HCT116 (cell line): ENCODE data around the gene DCP2. TPM values are rescaled to one million over a fixed set of nuclear protein-coding genes. Genes with fewer than 3 reads are reported as not detected.

Source experiments
- ATAC-seq: fragments of 200-7000 bp; cut with Tn5 transposase; 2 replicates; pipeline ENCODE4 v1.9.1; 2020; ENCODE audit warnings: mild to moderate bottlenecking, moderate library complexity
- BruUV-seq: library from RNA; stranded (reverse); fragments of 400-500 nt; replicated peaks from 2 replicates; lab custom pipeline; 2021; lab: Mats Ljungman, UMichigan
- CTCF ChIA-PET: fragments of 300-600 bp; sonication (Branson Sonifier 250); formaldehyde crosslinking; loops from one replicate; lab custom pipeline; 2021; ENCODE audit warnings: antibody characterized with exemption; lab: Charles Lee
- POLR2A ChIA-PET: fragments of 300-600, 350-600 bp; sonication (Branson Sonifier 250); formaldehyde crosslinking; loops from one replicate; lab custom pipeline; 2021; ENCODE audit warnings: antibody characterized with exemption; lab: Charles Lee
- RAD21 ChIA-PET, 2 experiments: fragments of 300-600 bp; sonication (Branson Sonifier 250); formaldehyde crosslinking; loops; one replicate each; lab custom pipeline; 2023; ENCODE audit warnings: low total read pairs in 2 of 2; ENCODE audit not compliant: uncharacterized antibody in 2 of 2, unreplicated experiment in 2 of 2, low non-redundant PET in 1 of 2; lab: Charles Lee
- DNase-seq: peaks from one replicate; pipeline ENCODE4 v3.0.0-alpha.2; 2010; ENCODE audit warnings: low read depth, low spot score
- H2AFZ ChIP-seq: fragments of 200-600 bp; shearing (Covaris generic), sonication (generic); 2 replicates; pipeline ENCODE4 v1.6.1; 2017; ENCODE audit warnings: low read depth, mixed run types, mixed read lengths, antibody characterized with exemption, low read length; ENCODE audit not compliant: poor library complexity, severe bottlenecking
- H3K27ac ChIP-seq: 2 replicates; pipeline ENCODE4 v1.5.1; 2012; ENCODE audit warnings: low read depth, low read length
- H3K27me3 ChIP-seq: fragments of 200-600 bp; sonication (generic); 2 replicates; pipeline ENCODE4 v1.6.1; 2016; ENCODE audit warnings: mixed run types, low read length, mixed read lengths; ENCODE audit not compliant: insufficient read depth
- H3K36me3 ChIP-seq, 2 experiments: fragments of 200-500 bp in 1 of 2; fragments of 200-600 bp in 1 of 2; sonication (Bioruptor generic) in 1 of 2; sonication (generic) in 1 of 2; 2 replicates each; pipeline versions ENCODE4 v1.5.1 to v1.6.1; 2014 to 2016; ENCODE audit warnings: low read length in 2 of 2, inconsistent platforms in 1 of 2, mixed read lengths in 1 of 2, mixed run types in 1 of 2; ENCODE audit not compliant: insufficient read depth in 2 of 2, control insufficient read depth in 1 of 2
- H3K4me1 ChIP-seq, 2 experiments: fragments of 200-600 bp in 1 of 2; sonication (generic) in 1 of 2; 2 replicates each; pipeline versions ENCODE4 v1.5.1 to v1.6.1; 2012 to 2017; ENCODE audit warnings: low read length in 2 of 2, inconsistent platforms in 1 of 2, mild to moderate bottlenecking in 1 of 2, mixed read lengths in 1 of 2, mixed run types in 1 of 2, moderate library complexity in 1 of 2; ENCODE audit not compliant: insufficient read depth in 2 of 2, control insufficient read depth in 1 of 2
- H3K4me2 ChIP-seq: fragments of 200-600 bp; sonication (generic); 2 replicates; pipeline ENCODE4 v1.6.1; 2017; ENCODE audit warnings: mixed run types, low read length, mixed read lengths
- H3K4me3 ChIP-seq, 2 experiments: fragments of 200-600 bp in 1 of 2; sonication (generic) in 1 of 2; replicated peaks in 1 of 2; 2 replicates each; pipeline ENCODE4 v1.5.1; 2011 to 2016; ENCODE audit warnings: low read length in 2 of 2, control low read depth in 1 of 2, low read depth in 1 of 2, mild to moderate bottlenecking in 1 of 2, mixed read lengths in 1 of 2, mixed run types in 1 of 2
- H3K79me2 ChIP-seq: fragments of 200-600 bp; sonication (generic); 2 replicates; pipeline ENCODE4 v1.6.1; 2017; ENCODE audit warnings: mild to moderate bottlenecking, mixed run types, low read length, moderate library complexity, mixed read lengths; ENCODE audit not compliant: insufficient read depth
- H3K9ac ChIP-seq: fragments of 200-600 bp; sonication (generic); 2 replicates; pipeline ENCODE4 v1.6.1; 2016; ENCODE audit warnings: low read length, mixed read lengths
- H3K9me2 ChIP-seq: fragments of 200-600 bp; sonication (generic), shearing (Covaris generic); 2 replicates; pipeline ENCODE4 v1.6.1; 2017; ENCODE audit warnings: mixed run types, mild to moderate bottlenecking, moderate library complexity; ENCODE audit not compliant: insufficient read depth
- H3K9me3 ChIP-seq, 2 experiments: fragments of 200-500 bp in 1 of 2; fragments of 200-600 bp in 1 of 2; sonication (Bioruptor generic) in 1 of 2; sonication (generic) in 1 of 2; 2 replicates each; pipeline ENCODE4 v1.6.1; 2014 to 2017; ENCODE audit warnings: low read length in 2 of 2, mixed read lengths in 2 of 2, inconsistent platforms in 1 of 2, low read depth in 1 of 2, mild to moderate bottlenecking in 1 of 2, mixed run types in 1 of 2, moderate library complexity in 1 of 2; ENCODE audit not compliant: control insufficient read depth in 1 of 2, insufficient read depth in 1 of 2
- H4K20me1 ChIP-seq: fragments of 200-600 bp; sonication (generic), shearing (Covaris generic); 2 replicates; pipeline ENCODE4 v1.6.1; 2017; ENCODE audit warnings: mixed run types, mild to moderate bottlenecking, moderate library complexity; ENCODE audit not compliant: insufficient read depth
- ATF3 ChIP-seq: IDR thresholded peaks from 2 replicates; pipeline ENCODE4 v1.6.1; 2012
- CTCF ChIP-seq, 3 experiments: fragments of 200-600 bp in 1 of 3; sonication (generic) in 1 of 3; IDR thresholded peaks in 2 of 3; conservative IDR thresholded peaks in 1 of 3; 2 replicates each; pipeline ENCODE4 v1.5.1; 2012 to 2017; ENCODE audit warnings: low read depth in 2 of 3, low read length in 2 of 3, antibody characterized with exemption in 1 of 3, borderline replicate concordance in 1 of 3, control low read depth in 1 of 3, mild to moderate bottlenecking in 1 of 3, mixed read lengths in 1 of 3, mixed run types in 1 of 3, moderate library complexity in 1 of 3; ENCODE audit not compliant: insufficient read depth in 1 of 3
- ELF1 ChIP-seq: IDR thresholded peaks from 2 replicates; pipeline ENCODE4 v1.6.1; 2012; ENCODE audit warnings: low read depth, borderline replicate concordance
- EZH2 ChIP-seq: fragments of 200-600 bp; sonication (generic); IDR thresholded peaks from 2 replicates; pipeline ENCODE4 v1.6.1; 2017; ENCODE audit warnings: antibody characterized with exemption, mixed run types
- MAX ChIP-seq: IDR thresholded peaks from 2 replicates; pipeline ENCODE4 v1.6.1; 2012
- POLR2AphosphoS5 ChIP-seq: IDR thresholded peaks from 2 replicates; pipeline ENCODE4 v1.6.1; 2011; ENCODE audit warnings: mild to moderate bottlenecking, low read depth, low read length, moderate library complexity
- RAD21 ChIP-seq: IDR thresholded peaks from 2 replicates; pipeline ENCODE4 v1.6.1; 2012; ENCODE audit warnings: low read depth, mild to moderate bottlenecking
- REST ChIP-seq: IDR thresholded peaks from 2 replicates; pipeline ENCODE4 v1.6.1; 2012; ENCODE audit warnings: low read depth
- SIN3A ChIP-seq: IDR thresholded peaks from 2 replicates; pipeline ENCODE4 v1.6.1; 2012; ENCODE audit warnings: low read depth
- ZBTB33 ChIP-seq: IDR thresholded peaks from 2 replicates; pipeline ENCODE4 v1.6.1; 2011; ENCODE audit warnings: mild to moderate bottlenecking, low read length, moderate library complexity; ENCODE audit not compliant: insufficient replicate concordance; ENCODE audit errors: extremely low read depth
- intact Hi-C: fragments of 100-400 bp; cut with micrococcal nuclease; formaldehyde crosslinking; loops from 2 replicates; pipeline ENCODE4 v1.10.0; 2022
- total RNA-seq: library from RNA; stranded (reverse); gene quantifications from one replicate; pipeline ENCODE4 v1.2.1, GENCODE V29; 2021; ENCODE audit not compliant: unreplicated experiment

The DCP2 gene
- total RNA-seq, 1 experiment from 2014 or later = 57.1 TPM

- no peak overlapping the region for H3K4me3 ChIP-seq
- DNase-seq (no peak), ATAC-seq (peak; percentile 18; the same call in 1 of the 2 replicates)
- intact Hi-C loops = no loop called here
- ChIA-PET POLR2A (no interaction called here), RAD21 (no interaction called here), CTCF (no interaction called here)
- no peaks in the 10 kb centered on the region for H3K79me2 ChIP-seq
- no peaks in the 10 kb centered on the region for H3K9me2 ChIP-seq
- BruUV-seq = no TSS peak
- no peak overlapping the region for H2AFZ ChIP-seq
- H3K4me1 ChIP-seq = peaks cover 0 to 22% of the 10 kb centered on the region in 2 experiments; a peak in 2 of 4 replicates
- no peak overlapping the region for H3K9ac ChIP-seq
- no peak overlapping the region for H3K27ac ChIP-seq
- 0 out of 4 replicates have a peak, but pooled peaks cover 0 to 4% of the 10 kb centered on the region in 2 experiments for H3K36me3 ChIP-seq
- no peaks in the 10 kb centered on the region for H3K9me3 ChIP-seq
- H3K27me3 ChIP-seq = no peaks in the 10 kb centered on the region
- H4K20me1 ChIP-seq = no peaks in the 10 kb centered on the region
- TF ChIP-seq ELF1 = no peak
- no peak for TF ChIP-seq EZH2
- no peak for TF ChIP-seq MAX
- TF ChIP-seq POLR2AphosphoS5 = no peak
- no peak for TF ChIP-seq ATF3
- TF ChIP-seq REST = no peak
- no peak for TF ChIP-seq RAD21
- no peak for TF ChIP-seq SIN3A
- no peak for TF ChIP-seq CTCF (IDR thresholded peaks at IDR 0.05 in 2 of 3, conservative IDR thresholded peaks at IDR 0.05 in 1 of 3; ENCODE audit: borderline replicate concordance in 1 of 3, insufficient read depth in 1 of 3, low read depth in 2 of 3, low read length in 2 of 3)
- no peak for TF ChIP-seq ZBTB33
- H3K4me2 ChIP-seq = no peak overlapping the region
These were observed 57.7 kb downstream of the DCP2 start for GRCh38 chr5:113034182-113034773.
